Ovary (tissue), 9 donors: ENCODE results near the gene SLBP. TPM values are rescaled to one million over a fixed set of nuclear protein-coding genes. Genes with fewer than 3 reads are reported as not detected.

Experiments used
- DNase-seq, 5 donors: peaks; one replicate each; pipeline ENCODE4 v3.0.0-alpha.2; 2019 to 2020
- H3K27ac ChIP-seq, 2 donors: fragments of 200-600 bp; one replicate each; pipeline versions ENCODE4 v1.5.1 to v1.8.0; 2019 to 2022
- H3K27me3 ChIP-seq: fragments of 200-600 bp; one replicate; pipeline ENCODE4 v1.8.0; 2022
- H3K36me3 ChIP-seq: fragments of 200-600 bp; sonication (generic); one replicate; pipeline ENCODE4 v1.5.1; 2019
- H3K4me1 ChIP-seq: one replicate; pipeline ENCODE4 v1.8.1; 2013; ENCODE audit warnings: mild to moderate bottlenecking, moderate library complexity; ENCODE audit not compliant: insufficient read depth
- H3K4me3 ChIP-seq: fragments of 200-600 bp; sonication (generic); one replicate; pipeline ENCODE4 v1.5.1; 2017
- H3K9me3 ChIP-seq, 2 donors: fragments of 200-600 bp in 1 of 2; sonication (generic) in 1 of 2; one replicate each; pipeline versions ENCODE4 v1.5.1 to v1.8.1; 2013 to 2019; ENCODE audit warnings: mild to moderate bottlenecking in 1 of 2, moderate library complexity in 1 of 2
- CTCF ChIP-seq, 3 donors: fragments of 450-650 bp in 2 of 3; fragments of 200-600 bp in 1 of 3; IDR thresholded peaks; one replicate each; pipeline versions ENCODE4 v1.5.1 to v1.8.0; 2016 to 2022; ENCODE audit warnings: antibody characterized with exemption in 3 of 3, mild to moderate bottlenecking in 1 of 3
- EP300 ChIP-seq: sonication (generic); formaldehyde crosslinking; IDR thresholded peaks from one replicate; pipeline ENCODE4 v1.6.1; 2017; ENCODE audit warnings: antibody characterized with exemption
- POLR2A ChIP-seq: fragments of 450-650 bp; IDR thresholded peaks from one replicate; pipeline ENCODE4 v1.6.1; 2017; ENCODE audit warnings: antibody characterized with exemption, mild to moderate bottlenecking, moderate library complexity
- WGBS, 3 donors: extraction: QIAGEN DNeasy Blood & Tissue Kit in 1 of 3; methylation state at CpG; one replicate each; pipeline versions ENCODE4 v1.1.5 to v1.1.7; 2013 to 2017; 5-methylcytosine and 5-hydroxymethylcytosine counted together
- intact Hi-C, 4 donors: fragments of 100-400 bp; cut with DNase I; formaldehyde crosslinking; loops; one replicate each; pipeline versions ENCODE4 v1.11.0 to v1.15.1; 2022 to 2023
- polyA plus RNA-seq, 2 donors: library from polyadenylated mRNA; stranded (reverse); fragments of 200-250 nt in 1 of 2; fragments of 350-450 nt in 1 of 2; fragmentation: Illumina TruSeq in 1 of 2; extraction: RNeasy Lipid Tissue Mini Kit (QIAGEN cat#74804) in 1 of 2; gene quantifications; one replicate each; pipeline ENCODE4 v1.2.3, GENCODE V29; 2013 to 2014
- total RNA-seq, 7 donors: library from RNA; depleted of rRNA in 2 of 7; stranded (reverse); fragments of >200 nt in 2 of 7; fragmentation: NEBNext Ultra II Directional in 3 of 7; extraction: Animal tissue kit (Norgen Biotek cat#: 25700) in 3 of 7; gene quantifications; one replicate each; pipeline versions ENCODE4 v1.1.0 to v1.2.4, GENCODE V29; 2016 to 2023
- donor health status: DM: no; HTN: no; CAD: no; lungs with moderate emphysema.
- donor health status: DM: no; HTN: no; CAD: no.
- donor health status: Bipolar disorder and iron deficiency.
- donor health status: DM: yes; HTN: yes; CAD: no.
- donor health status: DM: no; HTN: no; CAD: no.
- donor health status: DM: yes; HTN: yes; CAD: no.

SLBP gene
- total and polyA plus RNA-seq, 9 donors, result 30.9 to 64.8 (median 36.7) TPM

- Histone ChIP-seq H3K4me1 (peaks cover 2% of the 10 kb centered on the region), H3K27me3 (no peaks in the 10 kb centered on the region), H3K9me3 (no peaks in the 10 kb centered on the region), H3K36me3 (no peaks in the 10 kb centered on the region), H3K27ac (no peak overlapping the region), H3K4me3 (no peak overlapping the region)
- no peak for DNase-seq
- WGBS, 3 donors, result 83 to 86% (median 83%) methylated on average over 16 of the region's 16 CpGs
- intact Hi-C loops, result loop anchor here (5.0 kb wide), 2 partner anchors 60 to 150 kb away; no protein-coding TSS in a partner anchor
- TF ChIP-seq POLR2A (no peak), CTCF (IDR thresholded peaks at IDR 0.05) (no peak), EP300 (no peak)
These were observed 35.5 kb upstream of the SLBP start for GRCh38 chr4:1747603-1747967.

- no peaks in the 10 kb centered on the region for H3K27me3 ChIP-seq
- no peak for DNase-seq
- peaks cover 2% of the 10 kb centered on the region for H3K4me1 ChIP-seq
- TF ChIP-seq CTCF (IDR thresholded peaks at IDR 0.05), result no peak
- no peak for TF ChIP-seq POLR2A
- TF ChIP-seq EP300, result no peak
- 79 to 85% (median 82%) methylated on average over 33 of the region's 33 CpGs for WGBS, 3 donors
- H3K9me3 ChIP-seq, result no peaks in the 10 kb centered on the region
- no peak overlapping the region for H3K27ac ChIP-seq
- no peaks in the 10 kb centered on the region for H3K36me3 ChIP-seq
- intact Hi-C loops, result loop anchor here (5.0 kb wide), 2 partner anchors 60 to 150 kb away; no protein-coding TSS in a partner anchor
- H3K4me3 ChIP-seq, result no peak overlapping the region
These were observed 34.9 kb upstream of the SLBP start for GRCh38 chr4:1746919-1747602.

GRCh38 chr4:1746265-1746691 is 34.2 kb upstream of the SLBP start:
- DNase-seq, result peak; percentile 55 to 77 (median 63)
- intact Hi-C loops, result loop anchor here (5.0 kb wide), 2 partner anchors 61 to 151 kb away; no protein-coding TSS in a partner anchor
- H3K4me1 ChIP-seq, result peaks cover 2% of the 10 kb centered on the region
- H3K27ac ChIP-seq, result no peak overlapping the region
- 13 to 27% (median 14%) methylated on average over 5 to 17 of the region's 17 CpGs for WGBS, 3 donors
- H3K36me3 ChIP-seq, result no peaks in the 10 kb centered on the region
- no peaks in the 10 kb centered on the region for H3K27me3 ChIP-seq
- TF ChIP-seq EP300 (no peak), CTCF (IDR thresholded peaks at IDR 0.05) (peak in 2 of 3 donors; percentile 65 to 67), POLR2A (no peak)
- H3K4me3 ChIP-seq, result no peak overlapping the region
- no peaks in the 10 kb centered on the region for H3K9me3 ChIP-seq

- intact Hi-C loops, result loop anchor here (5.0 kb wide), 2 partner anchors 62 to 152 kb away; no protein-coding TSS in a partner anchor
These were observed 33.6 kb upstream of the SLBP start for GRCh38 chr4:1745697-1746096.

More at GRCh38 chr4:1745697-1746096, 33.6 kb upstream of the SLBP start:
- H3K4me3 ChIP-seq, result no peak overlapping the region
- TF ChIP-seq CTCF (IDR thresholded peaks at IDR 0.05), result no peak
- H3K27me3 ChIP-seq, result no peaks in the 10 kb centered on the region
- no peak overlapping the region for H3K27ac ChIP-seq
- no peaks in the 10 kb centered on the region for H3K36me3 ChIP-seq
- H3K9me3 ChIP-seq, result no peaks in the 10 kb centered on the region
- peaks cover 2% of the 10 kb centered on the region for H3K4me1 ChIP-seq
- WGBS, 3 donors, result 80 to 94% (median 87%) methylated on average over 12 of the region's 12 CpGs
- DNase-seq, result no peak
